GM12801 (cell line): ENCODE results near the gene DSCAML1.

Source experiments
- TF ChIP-seq, protein P1 (sequence below): IDR thresholded peaks from one replicate; pipeline ENCODE4 v1.5.1; 2011; ENCODE audit warnings: control low read depth; ENCODE audit not compliant: insufficient read length; ENCODE audit errors: extremely low read depth

Gene DSCAML1

GRCh38 chr11:117442049-117442868 is 354.8 kb downstream of the DSCAML1 start:
- TF ChIP-seq, protein P1, sequence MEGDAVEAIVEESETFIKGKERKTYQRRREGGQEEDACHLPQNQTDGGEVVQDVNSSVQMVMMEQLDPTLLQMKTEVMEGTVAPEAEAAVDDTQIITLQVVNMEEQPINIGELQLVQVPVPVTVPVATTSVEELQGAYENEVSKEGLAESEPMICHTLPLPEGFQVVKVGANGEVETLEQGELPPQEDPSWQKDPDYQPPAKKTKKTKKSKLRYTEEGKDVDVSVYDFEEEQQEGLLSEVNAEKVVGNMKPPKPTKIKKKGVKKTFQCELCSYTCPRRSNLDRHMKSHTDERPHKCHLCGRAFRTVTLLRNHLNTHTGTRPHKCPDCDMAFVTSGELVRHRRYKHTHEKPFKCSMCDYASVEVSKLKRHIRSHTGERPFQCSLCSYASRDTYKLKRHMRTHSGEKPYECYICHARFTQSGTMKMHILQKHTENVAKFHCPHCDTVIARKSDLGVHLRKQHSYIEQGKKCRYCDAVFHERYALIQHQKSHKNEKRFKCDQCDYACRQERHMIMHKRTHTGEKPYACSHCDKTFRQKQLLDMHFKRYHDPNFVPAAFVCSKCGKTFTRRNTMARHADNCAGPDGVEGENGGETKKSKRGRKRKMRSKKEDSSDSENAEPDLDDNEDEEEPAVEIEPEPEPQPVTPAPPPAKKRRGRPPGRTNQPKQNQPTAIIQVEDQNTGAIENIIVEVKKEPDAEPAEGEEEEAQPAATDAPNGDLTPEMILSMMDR: no peak

- TF ChIP-seq, protein P1: no peak
Observed at GRCh38 chr11:117441146-117441975, 355.7 kb downstream of the DSCAML1 start.

DNA sequence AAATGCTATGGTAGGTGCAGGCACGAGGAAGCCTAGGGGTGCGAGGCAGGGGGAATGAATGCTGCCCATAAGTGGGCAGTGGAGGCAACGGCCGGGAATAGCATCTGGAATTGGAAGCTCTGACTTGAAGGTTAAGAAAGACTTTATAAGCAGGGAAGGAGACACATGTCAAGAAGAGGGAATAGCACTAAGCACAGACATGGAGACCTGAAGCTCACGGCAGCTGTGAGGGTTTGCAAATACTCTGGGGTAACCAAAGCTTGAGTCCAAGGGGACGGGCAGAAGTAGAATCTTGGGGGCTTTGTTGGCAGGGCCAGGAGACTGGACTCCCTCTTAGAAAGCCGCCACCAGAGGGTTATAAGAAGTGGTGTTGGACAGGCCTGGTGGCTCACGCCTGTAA is 356.8 kb downstream of the DSCAML1 start:
- TF ChIP-seq, protein P1: no peak

DNA sequence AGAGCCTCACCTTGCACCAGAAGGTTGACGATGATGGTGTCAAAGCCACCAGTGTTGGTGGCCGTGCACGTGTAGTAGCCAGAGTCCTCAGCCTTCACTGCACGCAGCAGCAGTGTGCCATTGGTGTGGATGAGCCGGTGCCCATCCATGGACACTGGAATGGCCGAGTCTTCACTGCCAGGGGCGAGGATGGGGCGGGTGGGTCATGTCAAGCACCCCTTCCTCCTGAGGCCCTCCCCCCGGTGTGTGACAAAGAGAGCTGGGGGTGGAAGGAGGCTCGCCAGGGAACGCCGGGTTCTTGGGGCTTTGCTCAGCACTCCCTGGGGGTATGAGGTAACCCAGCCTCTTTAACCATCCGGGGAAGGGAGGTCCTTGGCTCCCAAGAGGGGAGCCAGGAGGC is 357.8 kb downstream of the DSCAML1 start:
- TF ChIP-seq, protein P1: no peak

GRCh38 chr11:117438371-117439000 is 358.5 kb downstream of the DSCAML1 start:
- TF ChIP-seq, protein P1: no peak

GRCh38 chr11:117437791-117438130 is 359.3 kb downstream of the DSCAML1 start:
- TF ChIP-seq, protein P1: no peak
